HG02798 (cell line): Measurements from ENCODE around the gene POLR3H.
"Not testable (repeated sequence)": the region's sequence is repeated elsewhere in the genome, so short reads cannot be mapped to it uniquely, and the experiment has no call there.

Source experiments
- ATAC-seq: cut with Tn5 transposase; IDR thresholded peaks from one replicate; pipeline ENCODE4 v1.9.1; 2021; ENCODE audit warnings: mild to moderate bottlenecking; ENCODE audit not compliant: unreplicated experiment, poor library complexity

POLR3H gene

GRCh38 chr22:41565403-41566054 is 21.3 kb upstream of the POLR3H start:
- no peak for ATAC-seq

GRCh38 chr22:41564563-41564962 is 20.3 kb upstream of the POLR3H start:
- ATAC-seq: no peak

GRCh38 chr22:41563051-41563711 is 18.9 kb upstream of the POLR3H start:
- ATAC-seq: no peak

GRCh38 chr22:41562461-41562860 is 18.2 kb upstream of the POLR3H start:
- no peak for ATAC-seq

- no peak for ATAC-seq
These were observed 17.5 kb upstream of the POLR3H start for GRCh38 chr22:41561788-41562187.

GRCh38 chr22:41561335-41561734 is 17.1 kb upstream of the POLR3H start:
- ATAC-seq: no peak

- ATAC-seq: no peak
These were observed 15.8 kb upstream of the POLR3H start for GRCh38 chr22:41560095-41560471.

GRCh38 chr22:41558241-41558630 is 14.0 kb upstream of the POLR3H start:
- ATAC-seq: not testable (repeated sequence)

- no peak for ATAC-seq
These were observed 13.4 kb upstream of the POLR3H start for GRCh38 chr22:41557401-41558240.

- no peak for ATAC-seq
These were observed 12.3 kb upstream of the POLR3H start for GRCh38 chr22:41556561-41556960.

GRCh38 chr22:41555325-41555982 is 11.2 kb upstream of the POLR3H start:
- ATAC-seq: no peak

- no peak for ATAC-seq
These were observed 7.8 kb upstream of the POLR3H start for GRCh38 chr22:41551877-41552582.

- ATAC-seq: no peak
These were observed 6.8 kb upstream of the POLR3H start for GRCh38 chr22:41550952-41551491.

GRCh38 chr22:41548830-41549211 is 4.6 kb upstream of the POLR3H start:
- ATAC-seq: no peak

GRCh38 chr22:41544671-41545476 is 604 bp upstream of the POLR3H start:
- ATAC-seq: no peak

GRCh38 chr22:41542224-41542623 is 2.0 kb downstream of the POLR3H start:
- ATAC-seq: no peak

- ATAC-seq: no peak
These were observed 2.8 kb downstream of the POLR3H start for GRCh38 chr22:41541484-41541883.

GRCh38 chr22:41540365-41540764 is 3.9 kb downstream of the POLR3H start:
- ATAC-seq: no peak

GRCh38 chr22:41540006-41540315 is 4.3 kb downstream of the POLR3H start:
- no peak for ATAC-seq
